A673 (cell line): ENCODE data around the gene RUNX2. TPM values are rescaled to one million over a fixed set of nuclear protein-coding genes. Genes with fewer than 3 reads are reported as not detected.

ENCODE experiments used
- BruUV-seq: library from RNA; stranded (reverse); fragments of 400-500 nt; replicated peaks from 2 replicates; lab custom pipeline; 2021; lab: Mats Ljungman, UMichigan
- CTCF ChIA-PET: fragments of 300-600 bp; sonication (Branson Sonifier 250); formaldehyde crosslinking; loops from one replicate; lab custom pipeline; 2022; ENCODE audit warnings: antibody characterized with exemption; lab: Charles Lee
- POLR2A ChIA-PET: fragments of 300-600 bp; sonication (Branson Sonifier 250); formaldehyde crosslinking; loops from one replicate; lab custom pipeline; 2022; ENCODE audit warnings: antibody characterized with exemption; ENCODE audit not compliant: low non-redundant PET; lab: Charles Lee
- DNase-seq: peaks from one replicate; pipeline ENCODE4 v3.0.0-alpha.2; 2015; ENCODE audit warnings: low spot score
- H3K27ac ChIP-seq: fragments of 200-600 bp; sonication (generic); 2 replicates; pipeline ENCODE4 v1.5.1; 2016; ENCODE audit warnings: mixed run types, low read depth, mild to moderate bottlenecking, mixed read lengths, antibody characterized with exemption, low read length; ENCODE audit not compliant: poor library complexity, severe bottlenecking
- H3K27me3 ChIP-seq: fragments of 200-600 bp; sonication (generic); replicated peaks from 2 replicates; pipeline ENCODE4 v1.6.1; 2017; ENCODE audit warnings: mixed run types, low read depth, mild to moderate bottlenecking, mixed read lengths, antibody characterized with exemption, low read length; ENCODE audit not compliant: insufficient read depth, poor library complexity
- H3K36me3 ChIP-seq: fragments of 200-600 bp; sonication (generic); 2 replicates; pipeline ENCODE4 v1.6.1; 2016; ENCODE audit warnings: mixed run types, mild to moderate bottlenecking, mixed read lengths, antibody characterized with exemption, low read length; ENCODE audit not compliant: insufficient read depth, poor library complexity, severe bottlenecking
- H3K4me1 ChIP-seq: fragments of 200-600 bp; sonication (generic); 2 replicates; pipeline ENCODE4 v1.6.1; 2017; ENCODE audit warnings: mixed run types, mild to moderate bottlenecking, mixed read lengths, antibody characterized with exemption, low read length; ENCODE audit not compliant: insufficient read depth, poor library complexity, severe bottlenecking
- H3K4me3 ChIP-seq: fragments of 200-600 bp; sonication (generic); 2 replicates; pipeline ENCODE4 v1.5.1; 2016; ENCODE audit warnings: low read depth, mixed run types, mild to moderate bottlenecking, mixed read lengths, low read length; ENCODE audit not compliant: poor library complexity, severe bottlenecking
- H3K9me3 ChIP-seq: fragments of 200-600 bp; sonication (generic); 2 replicates; pipeline ENCODE4 v1.6.1; 2016; ENCODE audit warnings: mixed run types, low read depth, mild to moderate bottlenecking, mixed read lengths, antibody characterized with exemption, low read length; ENCODE audit not compliant: poor library complexity, severe bottlenecking
- CTCF ChIP-seq: fragments of 300-800, 200-600 bp; sonication (generic); conservative IDR thresholded peaks from 2 replicates; pipeline ENCODE4 v1.5.1; 2017; ENCODE audit warnings: low read depth, mild to moderate bottlenecking, antibody characterized with exemption, low read length, moderate library complexity, mixed read lengths
- EZH2 ChIP-seq: fragments of 200-600 bp; sonication (generic); IDR thresholded peaks from 2 replicates; pipeline ENCODE4 v1.6.1; 2017; ENCODE audit warnings: borderline replicate concordance, low read depth, mild to moderate bottlenecking, mixed read lengths, antibody characterized with exemption, low read length; ENCODE audit not compliant: poor library complexity, severe bottlenecking
- intact Hi-C: fragments of 100-400 bp; cut with micrococcal nuclease; formaldehyde crosslinking; loops from one replicate; pipeline ENCODE4 v1.10.0; 2022; ENCODE audit not compliant: unreplicated experiment
- total RNA-seq: library from RNA; stranded (reverse); gene quantifications from 2 replicates; pipeline ENCODE4 v1.2.3, GENCODE V29; 2021

Gene RUNX2
- total RNA-seq, 1 experiment from 2014 or later, result 4.9 TPM

GRCh38 chr6:45625191-45625664 is 297.1 kb downstream of the RUNX2 start:
- no peak for TF ChIP-seq CTCF
- TF ChIP-seq EZH2, result no peak
- Histone ChIP-seq H3K27me3 (no peaks in the 10 kb centered on the region), H3K36me3 (no peaks in the 10 kb centered on the region), H3K9me3 (no peaks in the 10 kb centered on the region), H3K27ac (no peak overlapping the region), H3K4me1 (peaks cover 12% of the 10 kb centered on the region), H3K4me3 (no peak overlapping the region)
- ChIA-PET POLR2A (no interaction called here), CTCF (no interaction called here)
- intact Hi-C loops, result no loop called here
- no peak for DNase-seq
- BruUV-seq, result no TSS peak

- intact Hi-C loops, result no loop called here
- Histone ChIP-seq H3K9me3 (no peaks in the 10 kb centered on the region), H3K36me3 (no peaks in the 10 kb centered on the region), H3K4me3 (no peak overlapping the region), H3K27ac (no peak overlapping the region), H3K27me3 (no peaks in the 10 kb centered on the region), H3K4me1 (peaks cover 12% of the 10 kb centered on the region)
- DNase-seq, result peak; percentile 33
- TF ChIP-seq EZH2 (no peak), CTCF (no peak)
- no TSS peak for BruUV-seq
- POLR2A ChIA-PET, result no interaction called here
- CTCF ChIA-PET, result no interaction called here
Observed at GRCh38 chr6:45626087-45626891, 298.2 kb downstream of the RUNX2 start.

- Histone ChIP-seq H3K4me3 (no peak overlapping the region), H3K27me3 (no peaks in the 10 kb centered on the region), H3K36me3 (no peaks in the 10 kb centered on the region), H3K4me1 (peaks cover 9% of the 10 kb centered on the region), H3K27ac (no peak overlapping the region), H3K9me3 (no peaks in the 10 kb centered on the region)
- DNase-seq, result no peak
- CTCF ChIA-PET, result no interaction called here
- intact Hi-C loops, result no loop called here
- BruUV-seq, result no TSS peak
- TF ChIP-seq CTCF (no peak), EZH2 (no peak)
- POLR2A ChIA-PET, result no interaction called here
Observed at GRCh38 chr6:45630314-45630713, 302.2 kb downstream of the RUNX2 start.
